PC-3 (cell line): ENCODE measurements around the gene DYSF.

Experiments
- CTCF ChIP-seq: fragments of 300-600 bp; sonication (generic); conservative IDR thresholded peaks from 2 replicates; pipeline ENCODE4 v1.5.1; 2017; ENCODE audit warnings: antibody characterized with exemption, low read depth, mild to moderate bottlenecking, low read length
- EZH2 ChIP-seq: fragments of 300-600 bp; sonication (generic); IDR thresholded peaks from one replicate; pipeline ENCODE4 v1.6.1; 2017; ENCODE audit warnings: antibody characterized with exemption, mild to moderate bottlenecking, low read length; ENCODE audit not compliant: unreplicated experiment

GRCh38 chr2:71604726-71605120 is 151.4 kb downstream of the DYSF start:
- TF ChIP-seq CTCF (no peak), EZH2 (no peak)
